HG03460 (cell line): ENCODE results near the gene FHL2.
A peak's percentile ranks its signal among the peaks of the same experiment; 100 is the strongest.
"Not testable (repeated sequence)": the region's sequence is repeated elsewhere in the genome, so short reads cannot be mapped to it uniquely, and the experiment has no call there.

Experiments
- ATAC-seq: cut with Tn5 transposase; IDR thresholded peaks from one replicate; pipeline ENCODE4 v1.9.1; 2021; ENCODE audit not compliant: unreplicated experiment

FHL2 gene

GRCh38 chr2:105357122-105357521 lies 41.7 kb downstream of the FHL2 start:
- no peak for ATAC-seq

DNA sequence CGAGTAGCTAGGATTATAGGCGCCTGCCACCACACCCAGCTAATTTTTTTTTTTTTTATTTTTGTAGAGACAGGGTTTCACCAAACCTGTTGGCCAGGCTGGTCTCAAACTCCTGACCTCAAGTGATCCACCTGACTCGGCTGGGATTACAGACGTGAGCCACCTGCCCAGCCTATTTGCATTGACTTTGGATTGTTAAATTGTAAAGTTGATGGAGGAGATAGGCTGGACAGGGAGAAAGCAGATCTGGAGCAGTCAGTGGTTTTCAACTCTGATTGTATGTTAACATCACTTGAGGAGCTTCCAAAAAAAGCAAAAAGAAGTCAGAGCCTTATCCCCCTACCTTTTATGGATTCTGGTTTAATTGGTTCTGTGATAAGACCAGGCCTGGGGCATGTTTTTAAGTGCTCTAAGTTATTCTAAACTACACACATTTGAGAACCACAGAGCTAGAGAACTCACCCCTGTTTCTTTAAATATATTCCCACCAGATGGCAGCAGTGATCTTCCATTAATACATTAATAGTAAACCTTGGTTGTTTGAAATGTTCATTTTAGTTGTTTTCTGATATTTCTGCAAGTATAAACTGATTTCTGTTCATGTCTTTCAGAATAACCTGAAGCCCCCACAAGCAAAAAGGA lies 54.0 kb downstream of the FHL2 start:
- ATAC-seq, result no peak

DNA sequence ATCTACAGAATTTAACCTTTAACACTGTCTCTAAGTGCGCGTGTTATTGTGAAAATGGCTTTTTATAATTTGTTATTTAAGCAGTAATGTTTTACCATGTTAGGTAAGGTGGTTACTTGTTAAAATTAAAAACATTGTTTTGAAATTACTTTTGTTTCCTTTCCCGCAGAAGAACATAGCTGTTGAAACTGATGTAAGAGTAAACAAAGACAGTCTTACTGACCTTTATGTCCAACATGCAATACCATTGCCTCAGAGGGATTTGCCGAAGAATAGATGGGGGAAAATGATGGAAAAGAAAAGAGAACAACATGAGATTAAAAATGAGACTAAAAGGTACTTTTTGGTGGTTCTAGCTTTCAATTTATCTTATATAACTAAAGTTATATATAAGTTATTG lies 59.4 kb downstream of the FHL2 start:
- ATAC-seq, result no peak

DNA sequence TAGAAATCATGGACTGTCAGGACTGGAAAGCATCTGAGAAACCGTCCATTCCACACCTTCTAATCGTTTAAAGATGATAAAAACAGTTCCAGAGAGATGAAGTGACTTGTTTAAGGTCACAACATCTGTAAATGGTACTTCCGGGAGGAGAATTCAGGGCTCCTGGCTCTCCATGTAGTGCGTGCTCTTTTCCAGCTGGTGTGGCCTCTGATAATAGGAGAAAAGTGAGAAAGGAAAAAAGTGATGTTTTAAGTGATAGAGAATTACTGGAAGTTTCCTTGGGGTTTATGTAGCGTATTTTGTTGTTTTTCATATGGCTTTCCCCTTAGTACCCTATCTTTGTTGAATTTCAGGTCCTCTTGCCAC lies 60.8 kb downstream of the FHL2 start:
- ATAC-seq, result peak; percentile 17

GRCh38 chr2:105337122-105338019 lies 61.5 kb downstream of the FHL2 start, which contains the start of gene C2orf49:
Gene C2orf49, plus strand, starts transcription at chr2:105337540. Its CDS starts 48 bp downstream, at chr2:105337588.
- peak; percentile 96 for ATAC-seq

DNA sequence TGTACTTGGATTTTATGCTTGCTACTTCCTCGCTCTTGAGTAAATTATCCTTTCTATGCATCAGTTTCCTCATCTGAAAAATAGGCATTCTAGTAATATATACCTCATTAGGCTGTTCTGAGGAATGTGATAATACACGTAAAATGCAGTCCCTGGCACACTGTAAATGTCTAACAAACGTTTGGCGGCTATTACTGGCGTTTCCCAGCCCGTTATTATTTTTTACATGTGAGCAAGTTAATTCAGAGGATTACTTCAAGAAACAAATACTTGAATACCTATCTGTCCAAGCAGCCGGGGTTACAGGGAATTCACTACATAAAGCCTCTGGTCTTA lies 62.1 kb downstream of the FHL2 start:
- no peak for ATAC-seq

GRCh38 chr2:105335469-105335868 lies 63.4 kb downstream of the FHL2 start:
- no peak for ATAC-seq

DNA sequence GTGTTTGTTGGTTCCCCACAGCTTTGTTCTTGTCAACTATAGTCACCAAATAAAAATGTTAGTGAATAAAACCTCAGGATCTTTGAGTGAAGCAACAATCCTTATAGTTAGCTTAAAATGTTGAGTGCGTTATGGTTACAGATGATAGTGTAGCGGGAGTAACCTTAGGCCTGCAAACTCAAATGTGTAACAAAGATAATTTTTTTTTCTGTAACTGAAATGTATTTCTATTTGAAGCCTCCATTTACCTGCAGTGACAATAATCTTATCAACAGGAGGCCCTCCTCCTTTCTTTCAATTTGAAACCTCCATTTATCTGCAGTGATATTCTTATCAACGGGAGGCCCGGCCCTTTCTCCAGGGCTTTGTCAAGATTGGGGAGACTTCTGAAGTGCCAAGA lies 64.6 kb downstream of the FHL2 start:
- ATAC-seq, result no peak

DNA sequence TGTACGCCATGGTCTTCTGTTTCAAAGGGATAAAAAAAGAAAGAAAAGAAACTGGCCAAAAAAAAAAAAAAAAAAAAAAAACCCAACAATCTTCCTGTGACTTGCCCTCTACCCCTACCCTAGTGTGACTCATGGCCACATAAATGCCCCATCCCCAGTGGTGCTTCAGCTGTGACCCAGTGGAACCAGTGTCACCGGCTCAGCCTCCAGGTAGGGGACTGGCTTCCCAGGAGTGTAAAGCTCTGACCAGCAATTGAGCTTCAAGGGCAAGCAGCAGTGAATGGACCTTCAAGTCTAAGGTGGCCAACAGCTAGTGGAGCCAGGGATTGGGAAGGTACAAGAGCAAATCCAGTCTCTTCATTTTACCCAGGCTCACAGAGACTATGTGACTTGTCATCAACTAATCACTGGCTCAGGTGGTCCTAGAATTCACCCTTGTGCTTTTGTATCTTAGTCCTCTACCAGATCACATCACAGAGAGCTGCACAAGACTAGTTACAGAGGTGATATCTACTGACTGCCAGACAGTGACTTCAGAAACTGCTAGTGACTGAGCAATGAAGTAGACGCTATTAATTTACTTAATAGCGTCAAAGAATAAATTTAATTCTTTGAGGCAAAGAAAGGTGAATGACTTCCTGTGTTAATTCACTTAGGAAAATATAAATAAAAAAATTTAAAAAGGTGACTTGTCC lies 68.0 kb downstream of the FHL2 start:
- no peak for ATAC-seq

DNA sequence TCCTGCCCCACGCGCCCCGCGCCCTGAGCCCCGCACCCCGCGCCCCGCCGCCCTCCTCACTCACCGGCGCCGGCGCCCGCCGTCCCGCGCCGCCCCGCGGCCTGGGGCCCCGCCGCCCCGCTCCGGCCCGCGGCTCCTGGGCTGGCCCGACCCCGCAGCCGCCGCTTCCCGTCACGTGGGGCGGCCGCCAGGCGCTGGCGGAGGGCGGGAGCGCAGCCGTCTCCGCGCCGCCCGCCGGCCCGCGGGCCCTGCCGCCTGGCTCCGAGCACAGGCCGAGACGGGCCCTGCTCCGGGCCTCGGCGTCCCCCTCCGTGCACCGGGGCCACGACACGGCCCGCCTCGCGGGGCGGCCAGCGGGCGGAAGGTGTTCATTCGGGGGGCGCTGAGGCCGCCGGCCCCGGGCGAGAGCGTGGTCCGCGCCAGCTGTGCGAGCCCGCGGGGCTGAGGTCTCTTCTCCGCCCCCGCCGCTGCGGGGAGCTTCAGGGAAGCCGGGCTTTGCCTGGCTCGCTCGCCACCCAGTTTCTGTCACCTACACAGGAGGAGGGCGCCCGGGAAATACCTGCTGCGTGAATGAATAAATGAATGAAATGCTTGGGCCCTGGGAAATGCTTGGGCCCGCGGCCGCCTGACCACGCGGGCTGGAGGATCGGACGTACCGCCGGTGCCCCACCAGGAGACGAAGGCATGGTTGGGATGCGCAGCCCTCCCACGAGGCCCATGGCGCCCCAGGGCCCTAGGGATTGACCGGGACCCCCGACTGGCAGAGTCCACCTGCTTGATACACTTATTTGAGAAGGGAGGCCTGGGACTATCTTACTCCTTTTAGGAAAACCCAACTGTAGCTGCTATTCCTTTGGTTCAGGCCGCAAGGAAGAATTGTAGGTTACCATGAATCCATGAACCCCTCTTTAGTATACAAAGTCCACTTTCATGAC lies 69.0 kb downstream of the FHL2 start, which contains the start of gene TGFBRAP1:
TSS of gene TGFBRAP1 (minus strand) at position 175 of the 935 bp plus-strand sequence. CDS start 21,434 bp downstream, outside the sequence.
- ATAC-seq, result peak; percentile 65

DNA sequence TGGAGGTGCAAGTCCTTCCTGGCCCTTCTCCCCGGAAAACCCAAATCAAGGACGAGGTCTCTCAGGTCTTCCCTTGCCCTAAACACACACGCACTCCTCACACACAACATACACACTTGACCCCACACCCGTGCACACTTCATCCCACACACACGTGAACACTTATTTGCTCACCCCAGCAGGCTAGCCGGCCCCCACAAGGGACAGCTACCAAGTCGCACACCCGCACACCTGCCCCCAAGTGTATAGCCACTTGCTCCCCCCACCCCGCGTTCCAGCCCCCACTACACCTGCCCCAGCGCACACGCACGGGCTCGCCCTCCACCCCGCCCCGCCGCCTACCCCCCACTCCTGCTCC lies 69.7 kb downstream of the FHL2 start:
- ATAC-seq, result peak; percentile 4

DNA sequence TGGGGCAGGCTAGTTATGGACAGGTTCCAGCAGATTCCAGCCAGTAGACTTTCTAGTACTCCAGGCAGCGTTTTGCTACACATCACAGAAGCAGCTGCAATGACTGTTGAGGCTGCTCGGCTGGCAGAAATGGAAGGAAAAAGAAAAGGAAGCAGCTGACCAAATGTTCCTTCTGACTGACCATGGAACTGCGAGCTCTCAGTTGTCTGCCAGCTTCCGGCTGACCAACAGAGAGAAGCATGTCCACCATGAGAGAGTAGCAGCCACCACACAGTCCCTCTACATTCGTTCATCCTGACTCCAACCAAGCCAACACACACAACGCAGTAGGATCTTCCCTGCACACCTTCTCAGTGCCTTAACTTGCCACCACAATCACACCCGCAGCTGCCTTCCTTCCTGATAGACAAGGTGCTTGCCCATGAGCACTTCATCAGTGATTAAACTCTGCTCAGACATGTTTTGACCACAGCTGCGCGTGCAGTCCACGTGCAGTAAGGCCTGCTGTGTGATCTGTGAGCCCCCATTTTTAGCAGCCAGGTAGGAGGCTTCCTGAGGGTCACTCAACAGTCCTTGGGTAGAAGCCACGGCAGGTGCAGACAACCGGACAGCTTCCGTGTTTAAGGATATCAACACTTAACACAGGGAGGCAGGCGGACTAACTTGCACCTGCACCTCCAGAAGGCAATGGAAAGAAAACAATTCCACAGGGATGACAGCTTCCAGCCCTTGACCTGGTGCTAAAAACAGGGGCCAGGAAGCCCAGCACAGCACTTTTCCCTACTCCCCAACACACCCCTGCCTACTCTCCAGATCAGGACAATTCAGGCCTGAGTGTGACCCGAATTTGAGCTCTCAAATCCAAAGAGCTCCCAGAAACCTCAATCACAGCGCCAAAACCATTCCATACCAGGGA lies 70.3 kb downstream of the FHL2 start:
- ATAC-seq, result peak; percentile 26

GRCh38 chr2:105327690-105328089 lies 71.2 kb downstream of the FHL2 start:
- ATAC-seq, result no peak

DNA sequence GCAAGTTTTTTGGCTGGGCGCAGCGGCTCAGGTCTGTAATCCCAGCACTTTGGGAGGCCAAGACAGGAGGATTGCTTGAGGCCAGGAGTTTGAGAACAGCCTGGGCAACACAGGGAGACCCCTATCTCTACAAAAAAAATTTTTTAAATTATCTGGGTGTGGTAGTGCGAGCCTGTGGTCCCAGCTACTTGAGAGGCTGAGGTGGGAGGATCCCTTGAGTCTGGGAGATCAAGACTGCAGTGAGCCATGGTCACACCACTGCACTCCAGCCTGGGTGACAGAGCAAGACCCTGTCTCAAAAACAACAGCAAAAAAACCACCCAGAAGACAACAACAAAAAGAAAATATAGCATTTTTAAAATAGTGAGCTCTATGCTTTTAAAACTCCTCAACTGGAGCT lies 71.6 kb downstream of the FHL2 start:
- not testable (repeated sequence) for ATAC-seq

DNA sequence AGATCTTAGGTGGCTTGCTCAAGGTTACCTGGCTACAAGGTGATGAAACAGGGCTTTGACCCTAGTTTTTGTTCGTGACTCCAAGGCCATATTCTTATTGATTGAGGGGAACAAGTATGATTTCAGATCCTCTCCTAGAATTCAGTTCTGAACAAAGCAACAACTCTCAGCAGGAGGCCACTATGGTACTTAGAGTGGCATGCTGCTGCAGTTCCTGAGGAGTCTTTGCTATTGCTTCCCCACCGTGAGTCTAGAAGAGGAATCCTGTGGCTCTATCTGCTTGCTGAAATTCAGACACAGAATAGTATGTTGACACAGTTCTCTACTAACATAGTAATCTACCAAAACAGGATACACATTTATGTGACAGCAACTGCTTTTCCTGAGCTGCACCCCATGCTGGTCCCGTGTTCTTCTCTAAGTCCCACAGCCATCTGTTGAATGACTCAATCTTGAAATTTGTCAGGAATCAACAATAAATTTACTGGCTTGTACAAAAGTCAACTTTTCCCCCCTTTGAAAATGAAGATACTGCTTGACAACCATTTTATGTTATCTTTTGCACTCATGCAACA lies 73.4 kb downstream of the FHL2 start:
- ATAC-seq, result no peak

GRCh38 chr2:105324732-105325131 lies 74.1 kb downstream of the FHL2 start:
- no peak for ATAC-seq

- ATAC-seq, result no peak
These were observed 74.8 kb downstream of the FHL2 start for GRCh38 chr2:105324101-105324500.

GRCh38 chr2:105323111-105323510 lies 75.7 kb downstream of the FHL2 start:
- no peak for ATAC-seq

- ATAC-seq, result no peak
These were observed 76.8 kb downstream of the FHL2 start for GRCh38 chr2:105321875-105322646.
